Activated gamma-delta T cell treated with anti-CD3 and anti-CD28 coated beads, Interleukin-2, amount 50 U/mL, for 16 hours (primary cell): ENCODE data around the gene TET2.

Source experiments
- DNase-seq: peaks from one replicate; pipeline ENCODE4 v3.0.0-alpha.2; 2020; ENCODE audit warnings: low read depth

Gene TET2

GRCh38 chr4:105146276-105147015 lies at the start of gene TET2:
TET2 (plus strand) TSS chr4:105146876; CDS start chr4:105233943, 87,067 bp downstream.
- DNase-seq = peak; percentile 66

GRCh38 chr4:105102016-105102415 lies 44.7 kb upstream of the TET2 start:
- no peak for DNase-seq

GRCh38 chr4:105106426-105106825 lies 40.2 kb upstream of the TET2 start:
- DNase-seq = no peak

- no peak for DNase-seq
Measured at GRCh38 chr4:105107095-105107856, 39.4 kb upstream of the TET2 start.

- no peak for DNase-seq
Measured at GRCh38 chr4:105108971-105109370, 37.7 kb upstream of the TET2 start.

GRCh38 chr4:105112274-105112673 lies 34.4 kb upstream of the TET2 start:
- no peak for DNase-seq

GRCh38 chr4:105113800-105114199 lies 32.9 kb upstream of the TET2 start:
- DNase-seq = no peak

- DNase-seq = no peak
Measured at GRCh38 chr4:105116616-105117319, 29.9 kb upstream of the TET2 start.

GRCh38 chr4:105119356-105119755 lies 27.3 kb upstream of the TET2 start:
- DNase-seq = no peak

GRCh38 chr4:105120626-105121025 lies 26.1 kb upstream of the TET2 start:
- DNase-seq = no peak

- no peak for DNase-seq
Measured at GRCh38 chr4:105122350-105122749, 24.3 kb upstream of the TET2 start.

GRCh38 chr4:105126311-105127169 lies 20.1 kb upstream of the TET2 start:
- no peak for DNase-seq

GRCh38 chr4:105127170-105127445 lies 19.6 kb upstream of the TET2 start:
- DNase-seq = no peak

GRCh38 chr4:105128208-105128607 lies 18.5 kb upstream of the TET2 start:
- DNase-seq = no peak

- DNase-seq = no peak
Measured at GRCh38 chr4:105129286-105130040, 17.2 kb upstream of the TET2 start.

GRCh38 chr4:105130945-105131344 lies 15.7 kb upstream of the TET2 start:
- DNase-seq = no peak

GRCh38 chr4:105133976-105134375 lies 12.7 kb upstream of the TET2 start:
- no peak for DNase-seq

- DNase-seq = no peak
Measured at GRCh38 chr4:105135785-105136184, 10.9 kb upstream of the TET2 start.

GRCh38 chr4:105137121-105137875 lies 9.4 kb upstream of the TET2 start:
- DNase-seq = no peak

- DNase-seq = no peak
Measured at GRCh38 chr4:105139646-105140045, 7.0 kb upstream of the TET2 start.
